WTC11 (cell line): ENCODE results near the gene WWOX. TPM values are rescaled to one million over a fixed set of nuclear protein-coding genes. Genes with fewer than 3 reads are reported as not detected.

Experiments
- ATAC-seq: fragments of 200-7000 bp; cut with Tn5 transposase; 2 replicates; pipeline ENCODE4 v1.10.0; 2021; ENCODE audit warnings: mild to moderate bottlenecking, moderate library complexity
- CTCF ChIA-PET: fragments of 300-600 bp; sonication (Branson Sonifier 250); formaldehyde crosslinking; loops from one replicate; lab custom pipeline; 2021; ENCODE audit warnings: antibody characterized with exemption; lab: Charles Lee
- POLR2A ChIA-PET: fragments of 350-600 bp; sonication (Branson Sonifier 250); formaldehyde crosslinking; loops from one replicate; lab custom pipeline; 2021; ENCODE audit warnings: antibody characterized with exemption; lab: Charles Lee
- DNase-seq: peaks from one replicate; pipeline ENCODE4 v3.0.0; 2021; ENCODE audit warnings: low spot score
- H3K27ac Mint-ChIP-seq: 2 replicates; pipeline ENCODE4 v1.8.0; 2021; ENCODE audit warnings: mixed read lengths
- H3K27me3 Mint-ChIP-seq: 2 replicates; pipeline ENCODE4 v1.8.0; 2021; ENCODE audit warnings: low read depth, mild to moderate bottlenecking, moderate library complexity, mixed read lengths
- H3K36me3 Mint-ChIP-seq: 2 replicates; pipeline ENCODE4 v1.8.0; 2021; ENCODE audit warnings: mixed read lengths
- H3K4me1 Mint-ChIP-seq: 2 replicates; pipeline ENCODE4 v1.8.0; 2022; ENCODE audit warnings: mixed read lengths
- H3K4me3 Mint-ChIP-seq: 2 replicates; pipeline ENCODE4 v1.8.0; 2021; ENCODE audit warnings: mild to moderate bottlenecking, moderate library complexity, mixed read lengths
- H3K9me3 Mint-ChIP-seq: 2 replicates; pipeline ENCODE4 v1.8.0; 2021; ENCODE audit warnings: mixed read lengths
- ATF1 ChIP-seq: sonication (generic); formaldehyde crosslinking; IDR thresholded peaks from 2 replicates; pipeline ENCODE4 v1.8.1; 2023; ENCODE audit warnings: mild to moderate bottlenecking, moderate library complexity, missing genetic modification reagents
- CREB1 ChIP-seq: sonication (generic); formaldehyde crosslinking; IDR thresholded peaks from 2 replicates; pipeline ENCODE4 v1.8.0; 2023; ENCODE audit warnings: mild to moderate bottlenecking, missing genetic modification reagents
- ELF4 ChIP-seq: sonication (generic); formaldehyde crosslinking; IDR thresholded peaks from 2 replicates; pipeline ENCODE4 v1.8.1; 2022; ENCODE audit warnings: low read depth, mild to moderate bottlenecking, moderate library complexity, missing genetic modification reagents
- GTF2I ChIP-seq: fragments of 250-450 bp; sonication (Bioruptor Pico); conservative IDR thresholded peaks from 2 replicates; pipeline ENCODE4 v1.4.0; 2021; ENCODE audit warnings: mild to moderate bottlenecking
- NFATC4 ChIP-seq: fragments of 250-450 bp; sonication (Bioruptor Pico); IDR thresholded peaks from 2 replicates; pipeline ENCODE4 v1.9.0; 2021; ENCODE audit warnings: mild to moderate bottlenecking
- NR2C2 ChIP-seq: sonication (generic); formaldehyde crosslinking; IDR thresholded peaks from 2 replicates; pipeline ENCODE4 v1.8.0; 2022; ENCODE audit warnings: mild to moderate bottlenecking, missing genetic modification reagents
- RORB ChIP-seq: fragments of 250-450 bp; sonication (Bioruptor Pico); IDR thresholded peaks from 2 replicates; pipeline ENCODE4 v1.9.0; 2021; ENCODE audit warnings: mild to moderate bottlenecking
- STAT6 ChIP-seq: sonication (generic); formaldehyde crosslinking; conservative IDR thresholded peaks from 2 replicates; pipeline ENCODE4 v1.8.1; 2023; ENCODE audit warnings: mild to moderate bottlenecking, low read depth, missing genetic modification reagents, moderate library complexity
- TEAD4 ChIP-seq: sonication (generic); formaldehyde crosslinking; IDR thresholded peaks from 2 replicates; pipeline ENCODE4 v1.8.0; 2022; ENCODE audit warnings: mild to moderate bottlenecking, missing genetic modification reagents
- ZNF263 ChIP-seq: sonication (generic); formaldehyde crosslinking; IDR thresholded peaks from 2 replicates; pipeline ENCODE4 v1.8.1; 2022; ENCODE audit warnings: low read depth, mild to moderate bottlenecking, moderate library complexity, missing genetic modification reagents
- ZNF281 ChIP-seq: sonication (generic); formaldehyde crosslinking; IDR thresholded peaks from 2 replicates; pipeline ENCODE4 v1.8.0; 2023; ENCODE audit warnings: mild to moderate bottlenecking, missing genetic modification reagents
- total RNA-seq: library from RNA; stranded (reverse); gene quantifications from 3 replicates; pipeline ENCODE4 v1.2.3, GENCODE V29; 2021
- TF ChIP-seq, protein P1 (sequence below): fragments of 250-450 bp; sonication (Bioruptor Pico); IDR thresholded peaks from 2 replicates; pipeline ENCODE4 v1.9.0; 2021; ENCODE audit warnings: mild to moderate bottlenecking
- TF ChIP-seq, protein P2 (sequence below): sonication (generic); formaldehyde crosslinking; IDR thresholded peaks from 2 replicates; pipeline ENCODE4 v1.8.1; 2023; ENCODE audit warnings: mild to moderate bottlenecking, missing genetic modification reagents
- TF ChIP-seq, protein P3 (sequence below): sonication (generic); formaldehyde crosslinking; IDR thresholded peaks from 2 replicates; pipeline ENCODE4 v1.8.0; 2023; ENCODE audit warnings: missing genetic modification reagents
- TF ChIP-seq, protein P4 (sequence below): sonication (generic); formaldehyde crosslinking; IDR thresholded peaks from 2 replicates; pipeline ENCODE4 v1.8.0; 2023; ENCODE audit warnings: missing genetic modification reagents, mild to moderate bottlenecking, borderline replicate concordance

Gene WWOX
- total RNA-seq, 1 experiment from 2014 or later, result 15.7 TPM

DNA sequence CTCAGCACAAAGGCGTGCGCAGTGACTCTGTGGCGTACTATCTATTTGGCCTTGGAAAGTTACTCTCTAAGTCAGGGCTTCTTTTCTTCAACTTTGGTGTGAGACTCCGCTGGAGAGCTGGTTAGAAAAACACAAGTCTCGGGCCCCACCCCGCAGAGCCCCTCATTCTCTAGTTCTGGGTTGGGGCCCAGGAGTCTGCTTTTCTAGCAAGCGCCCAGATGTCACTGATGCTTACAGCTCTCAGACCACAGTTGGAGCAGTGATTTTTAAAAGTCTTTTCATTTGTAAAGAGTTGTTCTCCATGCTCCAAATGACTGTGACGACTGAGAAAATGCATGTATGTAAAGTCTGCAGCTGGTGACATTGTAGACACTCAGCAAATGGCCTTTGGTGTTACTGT lies 582.3 kb downstream of the WWOX start:
- no peak overlapping the region for H3K4me3 Mint-ChIP-seq
- DNase-seq, result no peak
- CTCF ChIA-PET, result no interaction called here

More for the DNA sequence above, 582.3 kb downstream of the WWOX start:
- POLR2A ChIA-PET, result no interaction called here
- no peak overlapping the region for H3K27ac Mint-ChIP-seq
- no peaks in the 10 kb centered on the region for H3K27me3 Mint-ChIP-seq
- no peaks in the 10 kb centered on the region for H3K36me3 Mint-ChIP-seq
- ATAC-seq, result no peak
- TF ChIP-seq, protein P1, sequence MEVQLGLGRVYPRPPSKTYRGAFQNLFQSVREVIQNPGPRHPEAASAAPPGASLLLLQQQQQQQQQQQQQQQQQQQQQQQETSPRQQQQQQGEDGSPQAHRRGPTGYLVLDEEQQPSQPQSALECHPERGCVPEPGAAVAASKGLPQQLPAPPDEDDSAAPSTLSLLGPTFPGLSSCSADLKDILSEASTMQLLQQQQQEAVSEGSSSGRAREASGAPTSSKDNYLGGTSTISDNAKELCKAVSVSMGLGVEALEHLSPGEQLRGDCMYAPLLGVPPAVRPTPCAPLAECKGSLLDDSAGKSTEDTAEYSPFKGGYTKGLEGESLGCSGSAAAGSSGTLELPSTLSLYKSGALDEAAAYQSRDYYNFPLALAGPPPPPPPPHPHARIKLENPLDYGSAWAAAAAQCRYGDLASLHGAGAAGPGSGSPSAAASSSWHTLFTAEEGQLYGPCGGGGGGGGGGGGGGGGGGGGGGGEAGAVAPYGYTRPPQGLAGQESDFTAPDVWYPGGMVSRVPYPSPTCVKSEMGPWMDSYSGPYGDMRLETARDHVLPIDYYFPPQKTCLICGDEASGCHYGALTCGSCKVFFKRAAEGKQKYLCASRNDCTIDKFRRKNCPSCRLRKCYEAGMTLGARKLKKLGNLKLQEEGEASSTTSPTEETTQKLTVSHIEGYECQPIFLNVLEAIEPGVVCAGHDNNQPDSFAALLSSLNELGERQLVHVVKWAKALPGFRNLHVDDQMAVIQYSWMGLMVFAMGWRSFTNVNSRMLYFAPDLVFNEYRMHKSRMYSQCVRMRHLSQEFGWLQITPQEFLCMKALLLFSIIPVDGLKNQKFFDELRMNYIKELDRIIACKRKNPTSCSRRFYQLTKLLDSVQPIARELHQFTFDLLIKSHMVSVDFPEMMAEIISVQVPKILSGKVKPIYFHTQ, result no peak
- TF ChIP-seq, protein P2, sequence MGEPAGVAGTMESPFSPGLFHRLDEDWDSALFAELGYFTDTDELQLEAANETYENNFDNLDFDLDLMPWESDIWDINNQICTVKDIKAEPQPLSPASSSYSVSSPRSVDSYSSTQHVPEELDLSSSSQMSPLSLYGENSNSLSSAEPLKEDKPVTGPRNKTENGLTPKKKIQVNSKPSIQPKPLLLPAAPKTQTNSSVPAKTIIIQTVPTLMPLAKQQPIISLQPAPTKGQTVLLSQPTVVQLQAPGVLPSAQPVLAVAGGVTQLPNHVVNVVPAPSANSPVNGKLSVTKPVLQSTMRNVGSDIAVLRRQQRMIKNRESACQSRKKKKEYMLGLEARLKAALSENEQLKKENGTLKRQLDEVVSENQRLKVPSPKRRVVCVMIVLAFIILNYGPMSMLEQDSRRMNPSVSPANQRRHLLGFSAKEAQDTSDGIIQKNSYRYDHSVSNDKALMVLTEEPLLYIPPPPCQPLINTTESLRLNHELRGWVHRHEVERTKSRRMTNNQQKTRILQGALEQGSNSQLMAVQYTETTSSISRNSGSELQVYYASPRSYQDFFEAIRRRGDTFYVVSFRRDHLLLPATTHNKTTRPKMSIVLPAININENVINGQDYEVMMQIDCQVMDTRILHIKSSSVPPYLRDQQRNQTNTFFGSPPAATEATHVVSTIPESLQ (CRISPR knock-in tag), result no peak
- TF ChIP-seq NFATC4 (no peak), ZNF281 (CRISPR knock-in tag) (no peak), ZNF263 (no peak), TEAD4 (CRISPR knock-in tag) (no peak), ATF1 (CRISPR knock-in tag) (no peak), RORB (no peak), CREB1 (CRISPR knock-in tag) (no peak), GTF2I (no peak), STAT6 (no peak), ELF4 (no peak), NR2C2 (no peak)
- TF ChIP-seq, protein P3, sequence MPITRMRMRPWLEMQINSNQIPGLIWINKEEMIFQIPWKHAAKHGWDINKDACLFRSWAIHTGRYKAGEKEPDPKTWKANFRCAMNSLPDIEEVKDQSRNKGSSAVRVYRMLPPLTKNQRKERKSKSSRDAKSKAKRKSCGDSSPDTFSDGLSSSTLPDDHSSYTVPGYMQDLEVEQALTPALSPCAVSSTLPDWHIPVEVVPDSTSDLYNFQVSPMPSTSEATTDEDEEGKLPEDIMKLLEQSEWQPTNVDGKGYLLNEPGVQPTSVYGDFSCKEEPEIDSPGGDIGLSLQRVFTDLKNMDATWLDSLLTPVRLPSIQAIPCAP (CRISPR knock-in tag), result no peak
- TF ChIP-seq, protein P4, sequence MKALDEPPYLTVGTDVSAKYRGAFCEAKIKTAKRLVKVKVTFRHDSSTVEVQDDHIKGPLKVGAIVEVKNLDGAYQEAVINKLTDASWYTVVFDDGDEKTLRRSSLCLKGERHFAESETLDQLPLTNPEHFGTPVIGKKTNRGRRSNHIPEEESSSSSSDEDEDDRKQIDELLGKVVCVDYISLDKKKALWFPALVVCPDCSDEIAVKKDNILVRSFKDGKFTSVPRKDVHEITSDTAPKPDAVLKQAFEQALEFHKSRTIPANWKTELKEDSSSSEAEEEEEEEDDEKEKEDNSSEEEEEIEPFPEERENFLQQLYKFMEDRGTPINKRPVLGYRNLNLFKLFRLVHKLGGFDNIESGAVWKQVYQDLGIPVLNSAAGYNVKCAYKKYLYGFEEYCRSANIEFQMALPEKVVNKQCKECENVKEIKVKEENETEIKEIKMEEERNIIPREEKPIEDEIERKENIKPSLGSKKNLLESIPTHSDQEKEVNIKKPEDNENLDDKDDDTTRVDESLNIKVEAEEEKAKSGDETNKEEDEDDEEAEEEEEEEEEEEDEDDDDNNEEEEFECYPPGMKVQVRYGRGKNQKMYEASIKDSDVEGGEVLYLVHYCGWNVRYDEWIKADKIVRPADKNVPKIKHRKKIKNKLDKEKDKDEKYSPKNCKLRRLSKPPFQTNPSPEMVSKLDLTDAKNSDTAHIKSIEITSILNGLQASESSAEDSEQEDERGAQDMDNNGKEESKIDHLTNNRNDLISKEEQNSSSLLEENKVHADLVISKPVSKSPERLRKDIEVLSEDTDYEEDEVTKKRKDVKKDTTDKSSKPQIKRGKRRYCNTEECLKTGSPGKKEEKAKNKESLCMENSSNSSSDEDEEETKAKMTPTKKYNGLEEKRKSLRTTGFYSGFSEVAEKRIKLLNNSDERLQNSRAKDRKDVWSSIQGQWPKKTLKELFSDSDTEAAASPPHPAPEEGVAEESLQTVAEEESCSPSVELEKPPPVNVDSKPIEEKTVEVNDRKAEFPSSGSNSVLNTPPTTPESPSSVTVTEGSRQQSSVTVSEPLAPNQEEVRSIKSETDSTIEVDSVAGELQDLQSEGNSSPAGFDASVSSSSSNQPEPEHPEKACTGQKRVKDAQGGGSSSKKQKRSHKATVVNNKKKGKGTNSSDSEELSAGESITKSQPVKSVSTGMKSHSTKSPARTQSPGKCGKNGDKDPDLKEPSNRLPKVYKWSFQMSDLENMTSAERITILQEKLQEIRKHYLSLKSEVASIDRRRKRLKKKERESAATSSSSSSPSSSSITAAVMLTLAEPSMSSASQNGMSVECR (CRISPR knock-in tag), result no peak
- no peaks in the 10 kb centered on the region for H3K4me1 Mint-ChIP-seq
- no peaks in the 10 kb centered on the region for H3K9me3 Mint-ChIP-seq
